Suppressor macrophage treated with lipopolysaccharide for 1 hour (primary cell): Measurements from ENCODE around the gene NEK10.

ENCODE experiments used
- DNase-seq, 3 donors: peaks; one replicate each; pipeline ENCODE4 v3.0.0-alpha.2; 2020 to 2022

Gene NEK10

GRCh38 chr3:27221264-27221932 lies 147.8 kb downstream of the NEK10 start:
- no peak for DNase-seq

- DNase-seq, result no peak
Measured at GRCh38 chr3:27220166-27220565, 149.0 kb downstream of the NEK10 start.

- DNase-seq, result no peak
Measured at GRCh38 chr3:27219127-27219845, 149.9 kb downstream of the NEK10 start.

- no peak for DNase-seq
Measured at GRCh38 chr3:27216955-27217552, 152.1 kb downstream of the NEK10 start.

- no peak for DNase-seq
Measured at GRCh38 chr3:27216295-27216855, 152.8 kb downstream of the NEK10 start.

- no peak for DNase-seq
Measured at GRCh38 chr3:27213450-27213849, 155.7 kb downstream of the NEK10 start.

GRCh38 chr3:27209617-27210264 lies 159.4 kb downstream of the NEK10 start:
- no peak for DNase-seq

GRCh38 chr3:27208961-27209616 lies 160.1 kb downstream of the NEK10 start:
- DNase-seq, result no peak

GRCh38 chr3:27202959-27203358 lies 166.2 kb downstream of the NEK10 start:
- DNase-seq, result no peak

- DNase-seq, result no peak
Measured at GRCh38 chr3:27201492-27201891, 167.7 kb downstream of the NEK10 start.

- no peak for DNase-seq
Measured at GRCh38 chr3:27200721-27201489, 168.3 kb downstream of the NEK10 start.

- DNase-seq, result no peak
Measured at GRCh38 chr3:27194861-27195483, 174.2 kb downstream of the NEK10 start.

GRCh38 chr3:27193056-27193455 lies 176.1 kb downstream of the NEK10 start:
- no peak for DNase-seq

GRCh38 chr3:27186013-27186412 lies 183.2 kb downstream of the NEK10 start:
- DNase-seq, result no peak

- DNase-seq, result no peak
Measured at GRCh38 chr3:27185231-27185989, 183.8 kb downstream of the NEK10 start.

GRCh38 chr3:27184261-27184660 lies 184.9 kb downstream of the NEK10 start:
- no peak for DNase-seq

- DNase-seq, result no peak
Measured at GRCh38 chr3:27176256-27176655, 192.9 kb downstream of the NEK10 start.

- no peak for DNase-seq
Measured at GRCh38 chr3:27174530-27174929, 194.7 kb downstream of the NEK10 start.

- peak; percentile 28 to 68 (median 59) for DNase-seq
Measured at GRCh38 chr3:27171113-27171512, 198.1 kb downstream of the NEK10 start.

- no peak for DNase-seq
Measured at GRCh38 chr3:27166888-27167287, 202.3 kb downstream of the NEK10 start.

- no peak for DNase-seq
Measured at GRCh38 chr3:27165321-27165721, 203.9 kb downstream of the NEK10 start.
